Body of pancreas (tissue), 4 donors: ENCODE measurements around the gene COMMD1. TPM values are rescaled to one million over a fixed set of nuclear protein-coding genes. Genes with fewer than 3 reads are reported as not detected.

Source experiments
- ATAC-seq: fragments of 150-250 bp; one replicate; pipeline ENCODE4 v1.9.1; 2016
- DNase-seq, 4 donors: peaks; one replicate each; pipeline ENCODE4 v3.0.0-alpha.2; 2019
- H3K27ac ChIP-seq, 4 donors: fragments of 200-600 bp; sonication (generic); 1 replicate in 3 of 4; 2 replicates in 1 of 4; pipeline versions ENCODE4 v1.5.1 to v1.6.1; 2016 to 2019; ENCODE audit warnings: mild to moderate bottlenecking in 1 of 4, mixed read lengths in 1 of 4, moderate library complexity in 1 of 4
- H3K27me3 ChIP-seq, 2 donors: fragments of 200-600 bp; sonication (generic); one replicate each; pipeline ENCODE4 v1.6.0; 2016; ENCODE audit warnings: mild to moderate bottlenecking in 1 of 2
- H3K36me3 ChIP-seq, 2 donors: fragments of 200-600 bp; sonication (generic); replicated peaks in 1 of 2; 2 replicates each; pipeline ENCODE4 v1.5.1; 2016; ENCODE audit warnings: low read depth in 2 of 2; ENCODE audit not compliant: insufficient read depth in 1 of 2
- H3K4me1 ChIP-seq: fragments of 200-600 bp; sonication (generic); one replicate; pipeline ENCODE4 v1.6.0; 2016
- H3K4me3 ChIP-seq, 2 donors: fragments of 200-600 bp; sonication (generic); 1 replicate in 1 of 2; 2 replicates in 1 of 2; pipeline ENCODE4 v1.5.1; 2016 to 2019
- H3K9me3 ChIP-seq, 3 donors: fragments of 200-600 bp; sonication (generic); 1 replicate in 2 of 3; 2 replicates in 1 of 3; pipeline ENCODE4 v1.5.1; 2016
- POLR2A ChIP-seq, 3 donors: fragments of 450-650 bp; IDR thresholded peaks; one replicate each; pipeline ENCODE4 v1.6.1; 2016; ENCODE audit warnings: antibody characterized with exemption in 3 of 3, mild to moderate bottlenecking in 2 of 3
- WGBS, 2 donors: methylation state at CpG; one replicate each; pipeline ENCODE4 v1.1.5; 2017; 5-methylcytosine and 5-hydroxymethylcytosine counted together
- intact Hi-C: fragments of 100-400 bp; cut with DNase I; formaldehyde crosslinking; loops from one replicate; pipeline ENCODE4 v1.15.1; 2023
- total RNA-seq, 2 donors: library from RNA; depleted of rRNA; stranded (reverse); fragments of >200 nt; gene quantifications; one replicate each; pipeline ENCODE4 v1.1.0, GENCODE V29; 2016
- TF ChIP-seq, protein P1 (sequence below), 7 experiments: fragments of 450-650 bp in 4 of 7; fragments of 200-600 bp in 3 of 7; sonication (generic) in 3 of 7; IDR thresholded peaks; one replicate each; pipeline ENCODE4 v1.5.1; 2016 to 2019; ENCODE audit warnings: antibody characterized with exemption in 7 of 7

COMMD1 gene
- total RNA-seq, 2 donors from 2014 or later: 19.1 to 37.9 TPM

DNA sequence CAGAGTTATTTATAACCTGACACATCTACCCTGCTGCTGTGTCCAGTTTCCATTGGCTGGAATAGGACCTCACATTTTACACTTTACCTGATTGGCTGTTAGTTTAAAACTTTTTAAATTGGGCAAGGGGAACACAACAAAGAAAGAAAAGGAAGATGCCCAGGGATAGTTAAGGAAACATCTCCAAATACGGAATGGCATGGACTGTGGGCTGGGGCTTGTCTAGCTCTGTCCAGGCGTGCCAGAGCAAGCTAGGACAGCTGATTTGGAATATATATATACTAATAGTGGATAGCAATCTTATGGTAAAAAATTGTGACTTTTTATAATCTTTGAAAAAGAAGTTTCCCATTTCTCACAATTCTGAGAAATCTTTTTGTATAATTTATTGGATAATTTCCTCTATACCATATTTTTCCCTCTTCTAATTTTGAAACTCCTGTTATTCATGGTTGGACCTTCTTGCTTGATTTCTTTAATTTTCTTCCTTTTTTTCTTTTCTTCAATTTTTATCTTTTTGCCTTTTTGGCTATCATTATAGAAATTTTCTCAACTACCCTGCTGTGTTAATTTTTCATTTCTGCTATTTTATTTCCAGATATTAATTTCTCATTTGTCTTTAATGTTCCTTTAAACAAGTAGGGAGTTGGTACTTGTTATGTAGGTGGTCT is 55.9 kb downstream of the COMMD1 start:
- Histone ChIP-seq H3K9me3 (no peaks in the 10 kb centered on the region), H3K4me1 (no peaks in the 10 kb centered on the region), H3K36me3 (no peaks in the 10 kb centered on the region), H3K27me3 (no peaks in the 10 kb centered on the region), H3K27ac (no peak overlapping the region), H3K4me3 (no peak overlapping the region)
- intact Hi-C loops: no loop called here
- DNase-seq (no peak), ATAC-seq (no peak)
- TF ChIP-seq, protein P1, sequence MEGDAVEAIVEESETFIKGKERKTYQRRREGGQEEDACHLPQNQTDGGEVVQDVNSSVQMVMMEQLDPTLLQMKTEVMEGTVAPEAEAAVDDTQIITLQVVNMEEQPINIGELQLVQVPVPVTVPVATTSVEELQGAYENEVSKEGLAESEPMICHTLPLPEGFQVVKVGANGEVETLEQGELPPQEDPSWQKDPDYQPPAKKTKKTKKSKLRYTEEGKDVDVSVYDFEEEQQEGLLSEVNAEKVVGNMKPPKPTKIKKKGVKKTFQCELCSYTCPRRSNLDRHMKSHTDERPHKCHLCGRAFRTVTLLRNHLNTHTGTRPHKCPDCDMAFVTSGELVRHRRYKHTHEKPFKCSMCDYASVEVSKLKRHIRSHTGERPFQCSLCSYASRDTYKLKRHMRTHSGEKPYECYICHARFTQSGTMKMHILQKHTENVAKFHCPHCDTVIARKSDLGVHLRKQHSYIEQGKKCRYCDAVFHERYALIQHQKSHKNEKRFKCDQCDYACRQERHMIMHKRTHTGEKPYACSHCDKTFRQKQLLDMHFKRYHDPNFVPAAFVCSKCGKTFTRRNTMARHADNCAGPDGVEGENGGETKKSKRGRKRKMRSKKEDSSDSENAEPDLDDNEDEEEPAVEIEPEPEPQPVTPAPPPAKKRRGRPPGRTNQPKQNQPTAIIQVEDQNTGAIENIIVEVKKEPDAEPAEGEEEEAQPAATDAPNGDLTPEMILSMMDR (IDR thresholded peaks at IDR 0.05): no peak
- TF ChIP-seq POLR2A (IDR thresholded peaks at IDR 0.05): no peak
- 97 to 100% methylated on average over 2 of the region's 2 CpGs for WGBS, 2 donors

DNA sequence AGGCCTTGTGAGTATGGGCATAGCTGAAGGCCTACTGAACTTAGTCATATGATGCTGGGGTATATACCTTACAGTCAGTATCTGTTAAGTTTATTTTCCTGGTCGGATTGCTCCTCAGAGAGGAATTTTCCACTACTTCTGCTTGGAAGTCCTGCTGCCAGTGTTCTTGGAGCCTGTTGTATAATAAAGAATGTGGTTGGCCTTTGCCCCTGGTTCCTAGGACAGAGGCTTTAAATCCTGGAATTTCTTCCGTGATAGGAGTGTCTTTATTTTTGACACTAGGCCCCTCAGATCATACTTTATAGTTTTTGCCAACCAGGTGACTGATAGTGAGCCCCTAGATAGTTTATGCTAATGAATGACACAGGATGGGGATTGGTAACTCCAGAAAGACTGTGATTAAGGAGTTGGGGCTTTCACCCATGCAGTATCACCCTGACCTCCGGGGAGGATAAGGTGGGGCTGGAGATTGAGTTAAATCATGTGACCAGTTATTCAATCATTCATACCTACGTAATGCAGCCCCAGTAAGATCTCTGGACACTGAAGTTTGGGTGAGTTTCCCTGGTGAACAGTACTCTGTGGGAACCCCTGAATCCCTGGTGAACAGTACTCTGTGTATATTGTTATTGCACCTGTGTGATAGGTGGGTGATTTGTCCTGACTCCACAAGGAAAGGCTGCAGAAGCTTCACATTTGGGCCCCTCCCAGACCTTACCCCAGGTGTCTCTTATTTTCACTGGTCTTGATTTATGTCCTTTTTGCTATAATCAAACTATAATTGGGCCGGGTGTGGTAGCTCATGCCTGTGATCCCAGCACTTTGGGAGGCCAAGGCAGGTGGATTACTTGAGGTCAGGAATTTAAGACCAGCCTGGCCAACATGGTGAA is 56.9 kb downstream of the COMMD1 start:
- no peak overlapping the region for H3K4me3 ChIP-seq
- no peaks in the 10 kb centered on the region for H3K36me3 ChIP-seq
- no peak for DNase-seq
- 62 to 69% methylated on average over 5 of the region's 5 CpGs for WGBS, 2 donors
- no peaks in the 10 kb centered on the region for H3K4me1 ChIP-seq
- no peak for TF ChIP-seq POLR2A (IDR thresholded peaks at IDR 0.05)
- TF ChIP-seq, protein P1 (IDR thresholded peaks at IDR 0.05): no peak
- H3K27ac ChIP-seq: no peak overlapping the region
- no peaks in the 10 kb centered on the region for H3K27me3 ChIP-seq
- ATAC-seq: no peak
- intact Hi-C loops: no loop called here
- no peaks in the 10 kb centered on the region for H3K9me3 ChIP-seq

DNA sequence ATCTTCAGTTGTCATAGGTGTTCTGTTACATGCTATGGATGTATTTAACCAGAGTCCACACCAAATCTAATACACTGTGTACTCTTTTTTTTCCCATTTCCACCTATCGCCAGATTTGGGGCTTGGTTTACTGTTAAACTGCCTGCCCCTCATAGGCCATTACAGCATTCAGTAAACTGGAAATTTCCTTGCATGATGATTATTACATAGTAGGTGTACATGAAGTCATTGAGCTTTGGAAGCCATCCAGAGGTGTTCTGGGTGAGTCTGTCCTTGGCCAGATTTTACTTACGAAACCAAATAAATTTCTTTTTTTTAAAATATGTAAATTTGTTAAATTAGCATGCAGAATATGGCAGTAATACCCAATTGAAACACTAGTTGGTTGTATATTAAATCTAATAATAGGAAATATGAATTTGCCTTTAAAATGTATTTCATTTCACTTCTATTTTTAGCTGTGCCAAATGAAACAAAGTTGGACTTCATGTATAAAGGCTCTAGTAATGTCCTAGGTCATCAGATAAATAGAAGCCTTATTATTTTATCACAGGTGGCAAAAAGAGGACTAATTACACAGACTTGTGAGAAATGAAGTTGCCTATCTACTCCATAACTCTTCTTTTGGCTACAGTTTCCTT is 60.7 kb downstream of the COMMD1 start:
- no peak overlapping the region for H3K27ac ChIP-seq

DNA sequence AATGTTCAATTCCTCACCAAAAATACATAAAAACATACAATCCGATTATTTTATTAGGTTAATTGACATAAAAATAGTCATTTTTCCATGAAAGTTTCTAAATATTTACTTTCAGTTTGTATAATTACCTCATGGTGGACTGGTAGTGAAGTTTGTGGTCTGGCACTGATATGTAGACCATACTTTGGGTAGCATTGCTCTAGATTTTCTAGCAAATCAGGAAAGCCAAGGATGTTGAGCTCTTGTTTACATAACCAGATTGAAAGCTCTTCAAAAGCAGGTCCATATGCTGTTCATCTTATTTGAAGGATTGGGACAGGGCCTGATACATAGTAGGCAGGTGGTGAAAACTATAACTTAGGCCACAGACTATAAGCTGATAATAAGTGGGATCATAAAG is 61.8 kb downstream of the COMMD1 start:
- no peak for TF ChIP-seq POLR2A (IDR thresholded peaks at IDR 0.05)
- TF ChIP-seq, protein P1 (IDR thresholded peaks at IDR 0.05): no peak
- H3K27ac ChIP-seq: no peak overlapping the region
- WGBS, 2 donors: 50 to 62% methylated on average over 1 of the region's 1 CpG
- H3K36me3 ChIP-seq: no peaks in the 10 kb centered on the region
- H3K4me1 ChIP-seq: no peaks in the 10 kb centered on the region
- intact Hi-C loops: no loop called here
- no peaks in the 10 kb centered on the region for H3K9me3 ChIP-seq
- DNase-seq (no peak), ATAC-seq (no peak)
- H3K27me3 ChIP-seq: no peaks in the 10 kb centered on the region
- no peak overlapping the region for H3K4me3 ChIP-seq

More for the DNA sequence above, 60.7 kb downstream of the COMMD1 start:
- TF ChIP-seq, protein P1 (IDR thresholded peaks at IDR 0.05): no peak
- TF ChIP-seq POLR2A (IDR thresholded peaks at IDR 0.05): no peak
- ATAC-seq: no peak
- H3K9me3 ChIP-seq: no peaks in the 10 kb centered on the region
- DNase-seq: no peak
- no peaks in the 10 kb centered on the region for H3K4me1 ChIP-seq
- intact Hi-C loops: no loop called here
- no peaks in the 10 kb centered on the region for H3K27me3 ChIP-seq
- no peaks in the 10 kb centered on the region for H3K36me3 ChIP-seq
- no peak overlapping the region for H3K4me3 ChIP-seq
- 83 to 95% methylated on average over 2 of the region's 2 CpGs for WGBS, 2 donors
